T-helper 9 cell (primary cell): ENCODE data around the gene FBXO31.
"Not testable (repeated sequence)": the region's sequence is repeated elsewhere in the genome, so short reads cannot be mapped to it uniquely, and the experiment has no call there.

Source experiments
- DNase-seq: peaks from one replicate; pipeline ENCODE4 v3.0.0-alpha.2; 2020

FBXO31 gene

GRCh38 chr16:87410968-87411367 lies 27.4 kb upstream of the FBXO31 start:
- DNase-seq = no peak

GRCh38 chr16:87410530-87410929 lies 27.0 kb upstream of the FBXO31 start:
- DNase-seq = no peak

DNA sequence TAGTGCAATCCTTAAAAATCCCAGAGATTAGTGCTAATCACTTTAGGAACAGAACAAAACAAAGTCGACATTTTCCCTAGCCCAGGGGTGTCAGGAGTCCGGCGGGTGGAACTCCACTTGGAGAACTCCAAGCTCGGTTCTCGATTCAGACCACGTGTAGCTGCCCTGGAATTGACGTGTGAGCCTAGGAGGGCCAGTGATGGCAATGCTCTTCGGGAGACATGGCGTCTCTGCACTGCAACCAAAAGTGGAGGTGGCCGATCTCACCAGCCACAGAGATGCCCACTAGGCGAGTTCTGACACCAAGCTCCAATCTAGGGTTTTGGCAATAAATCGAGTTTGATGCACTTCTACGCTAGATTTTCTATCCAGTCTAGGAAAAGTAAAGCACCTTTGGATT lies 26.2 kb upstream of the FBXO31 start:
- no peak for DNase-seq

DNA sequence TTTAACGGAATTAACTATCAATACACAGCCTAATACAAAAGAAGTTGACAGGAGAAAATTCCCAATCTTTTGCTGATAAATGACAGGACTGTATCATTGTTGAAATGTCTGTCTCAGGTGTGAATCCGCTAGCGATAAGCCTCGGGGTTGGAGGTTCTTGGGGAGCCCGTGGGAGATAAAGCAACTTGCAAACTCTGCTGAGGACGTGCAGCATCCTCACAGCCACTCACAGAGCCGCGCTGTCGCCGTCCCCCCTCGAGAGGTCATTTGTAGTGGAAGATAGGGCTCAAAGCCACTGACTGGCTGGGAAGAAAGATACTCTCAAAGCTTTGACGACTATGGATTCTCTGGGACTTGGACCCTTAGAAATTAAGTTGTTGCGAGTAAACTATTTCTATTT lies 25.6 kb upstream of the FBXO31 start:
- DNase-seq = no peak

DNA sequence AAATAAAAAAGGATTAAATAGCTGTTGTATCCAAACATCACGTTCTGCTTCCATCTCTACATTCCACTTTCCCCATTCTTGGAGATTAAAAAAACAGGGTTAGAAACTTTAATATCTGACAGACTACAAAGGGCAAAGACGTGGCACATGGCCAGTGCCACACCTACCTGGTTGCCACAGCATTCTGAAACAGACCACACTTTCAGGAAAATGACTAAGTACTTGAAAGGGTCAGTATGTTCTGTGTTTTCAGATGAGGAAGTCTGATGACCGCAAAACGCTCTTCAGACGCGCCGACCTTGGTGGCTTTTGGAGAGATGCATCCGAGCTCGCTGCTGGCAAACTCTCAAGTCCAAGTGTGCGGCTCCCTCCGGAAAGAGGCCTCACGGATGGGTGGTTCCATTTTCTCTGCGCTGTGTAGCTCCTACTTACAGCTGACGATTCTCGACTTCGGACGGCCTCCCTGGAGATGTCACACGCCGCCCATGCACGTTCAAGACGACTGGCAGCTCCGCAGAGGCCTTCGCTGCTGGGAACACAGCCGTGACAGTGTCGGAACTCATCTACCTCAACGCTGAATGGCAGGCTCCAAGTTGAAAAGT lies 24.0 kb upstream of the FBXO31 start:
- DNase-seq = no peak

- no peak for DNase-seq
Measured at GRCh38 chr16:87406495-87407088, 23.0 kb upstream of the FBXO31 start.

DNA sequence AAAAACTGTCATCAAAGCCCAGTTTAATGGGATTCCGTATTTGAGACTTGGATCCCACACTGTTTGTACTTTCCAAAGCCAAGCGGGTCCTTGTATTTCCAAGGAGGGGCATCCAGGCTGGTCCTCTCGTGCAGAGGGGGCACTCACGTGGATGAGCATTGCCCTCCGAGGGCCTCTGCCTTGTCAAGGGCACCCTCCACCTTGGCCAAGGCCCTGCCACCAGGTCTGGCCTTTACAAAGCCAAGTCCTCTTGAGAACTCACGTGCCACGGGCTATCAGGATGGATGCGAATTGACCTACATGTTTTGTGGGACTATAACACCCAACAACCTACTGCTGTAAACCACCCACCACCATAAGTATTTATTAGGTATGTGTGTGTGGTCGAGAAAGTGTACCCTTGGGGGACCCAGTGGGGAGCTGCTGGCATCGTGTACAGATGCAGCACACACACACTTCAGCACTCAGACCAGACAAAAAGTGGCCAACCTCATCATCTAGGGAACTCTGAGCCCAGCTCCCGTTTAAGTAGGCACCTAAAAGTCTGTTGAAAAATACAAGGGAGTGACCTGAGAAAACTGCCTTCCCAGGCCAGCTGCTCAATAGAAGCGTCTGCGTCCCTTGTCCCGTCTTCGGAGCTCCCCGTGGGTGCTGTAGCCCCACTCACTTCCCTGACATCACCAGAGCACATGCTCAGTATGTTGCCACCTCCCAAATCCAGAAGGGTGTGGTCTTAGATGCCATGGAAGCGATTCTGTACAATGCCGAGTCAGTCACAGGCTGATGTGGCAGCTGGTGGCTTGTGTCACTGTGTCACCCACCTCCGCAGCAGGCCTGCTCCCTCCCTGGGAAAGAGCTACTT lies 21.4 kb upstream of the FBXO31 start:
- DNase-seq = no peak

- no peak for DNase-seq
Measured at GRCh38 chr16:87395181-87395842, 11.7 kb upstream of the FBXO31 start.

DNA sequence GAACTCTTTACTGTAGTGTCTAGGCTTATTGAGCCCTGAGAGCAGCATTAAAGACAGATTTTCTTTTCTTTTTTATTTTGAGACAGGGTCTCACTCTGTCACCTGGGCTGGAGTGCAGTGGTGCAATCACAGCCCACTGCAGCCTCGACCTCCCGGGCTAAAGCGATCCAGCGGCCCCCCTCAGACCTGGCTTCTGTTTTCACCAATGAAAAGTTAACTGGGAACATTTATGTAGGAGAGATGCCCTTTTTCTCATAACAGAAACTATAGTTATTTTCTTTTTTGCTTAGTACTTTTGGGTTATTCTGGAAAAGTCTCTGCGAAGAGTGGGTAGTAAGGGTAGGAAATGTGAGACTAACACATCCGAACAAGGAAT lies 10.1 kb upstream of the FBXO31 start:
- no peak for DNase-seq

DNA sequence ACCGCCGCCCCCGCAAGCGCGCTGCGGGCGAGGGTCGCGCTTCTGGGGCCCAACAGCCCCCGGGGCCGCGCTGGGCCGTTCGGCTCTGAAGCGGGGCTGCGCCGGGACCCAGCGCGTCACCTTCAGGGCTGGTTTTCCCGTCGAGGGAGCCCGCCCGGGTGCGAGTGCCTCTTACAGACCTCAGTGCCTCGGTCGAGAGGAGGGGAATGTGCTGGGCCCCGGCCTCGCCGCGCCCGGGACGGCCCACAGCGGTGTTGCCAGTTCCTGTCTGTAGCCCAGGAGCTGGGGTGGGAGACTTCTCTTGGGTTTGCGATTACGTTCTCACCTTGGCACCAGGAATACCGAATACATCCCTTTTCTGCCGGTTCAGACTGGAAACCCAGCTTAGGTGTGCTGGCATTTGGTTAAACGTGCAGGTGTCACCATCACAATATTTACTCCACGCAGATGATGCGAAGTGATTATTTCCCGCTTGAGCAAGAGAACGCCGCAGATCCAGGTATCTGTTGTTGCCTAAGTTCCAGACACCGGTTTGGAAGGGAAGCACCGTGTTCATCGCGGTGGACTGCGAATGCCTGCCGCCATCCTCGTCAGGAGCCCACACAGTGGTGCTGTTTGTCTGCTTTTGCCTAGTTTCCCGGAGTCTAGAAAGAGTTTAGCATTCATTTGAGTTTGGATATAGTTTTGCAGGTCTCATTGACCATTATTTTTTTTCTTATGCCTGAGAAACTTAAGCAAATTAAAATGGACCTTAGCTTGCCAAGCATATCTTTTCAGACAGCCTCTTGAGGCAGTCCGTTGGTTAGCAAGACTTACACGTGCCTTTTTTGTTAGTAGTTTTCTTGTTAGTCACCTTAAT lies 9.5 kb upstream of the FBXO31 start:
- DNase-seq = peak; percentile 25

DNA sequence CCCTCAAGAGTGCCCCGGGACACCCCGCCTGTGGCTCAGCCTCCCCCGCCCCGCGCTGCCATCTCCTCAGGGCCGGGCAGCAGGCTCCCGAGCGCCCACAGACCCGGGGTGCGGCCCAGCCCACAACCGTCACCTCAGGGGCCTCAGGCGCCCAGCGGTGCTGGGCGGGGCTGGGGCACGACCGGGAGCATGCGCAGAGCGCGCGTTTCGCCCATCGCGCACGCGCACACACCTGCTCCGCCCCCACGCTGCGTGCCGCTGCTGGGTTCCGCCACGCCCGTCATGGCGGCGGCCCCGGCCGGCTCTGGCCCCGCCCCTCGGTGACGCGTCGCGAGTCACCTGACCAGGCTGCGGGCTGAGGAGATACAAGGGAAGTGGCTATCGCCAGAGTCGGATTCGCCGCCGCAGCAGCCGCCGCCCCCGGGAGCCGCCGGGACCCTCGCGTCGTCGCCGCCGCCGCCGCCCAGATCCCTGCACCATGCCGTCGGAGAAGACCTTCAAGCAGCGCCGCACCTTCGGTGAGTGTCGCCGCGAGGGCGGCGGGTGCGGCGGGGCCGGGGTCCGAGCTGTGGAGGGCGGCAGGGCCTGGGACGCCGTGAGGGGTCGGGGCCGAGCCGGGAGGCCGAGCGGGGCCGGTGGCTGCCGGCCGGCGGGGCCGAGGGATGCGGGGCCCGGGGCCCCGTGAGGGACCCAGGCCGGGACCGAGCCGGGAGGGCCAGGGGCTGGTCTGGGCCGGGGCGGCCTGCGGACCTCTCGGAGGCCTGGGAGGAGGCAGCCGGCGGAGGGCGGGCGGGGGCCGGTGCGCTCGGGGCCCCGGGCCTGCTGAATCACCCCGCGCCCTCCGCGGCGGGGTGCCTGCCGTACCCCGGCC lies 8.6 kb upstream of the FBXO31 start, which contains the start of gene MAP1LC3B:
Gene MAP1LC3B, plus strand, starts transcription at position 387 of the 871 bp plus-strand sequence. Its CDS starts 92 bp downstream, at position 479.
- DNase-seq = peak; percentile 96

GRCh38 chr16:87391324-87391949 lies 7.9 kb upstream of the FBXO31 start:
- DNase-seq = no peak

DNA sequence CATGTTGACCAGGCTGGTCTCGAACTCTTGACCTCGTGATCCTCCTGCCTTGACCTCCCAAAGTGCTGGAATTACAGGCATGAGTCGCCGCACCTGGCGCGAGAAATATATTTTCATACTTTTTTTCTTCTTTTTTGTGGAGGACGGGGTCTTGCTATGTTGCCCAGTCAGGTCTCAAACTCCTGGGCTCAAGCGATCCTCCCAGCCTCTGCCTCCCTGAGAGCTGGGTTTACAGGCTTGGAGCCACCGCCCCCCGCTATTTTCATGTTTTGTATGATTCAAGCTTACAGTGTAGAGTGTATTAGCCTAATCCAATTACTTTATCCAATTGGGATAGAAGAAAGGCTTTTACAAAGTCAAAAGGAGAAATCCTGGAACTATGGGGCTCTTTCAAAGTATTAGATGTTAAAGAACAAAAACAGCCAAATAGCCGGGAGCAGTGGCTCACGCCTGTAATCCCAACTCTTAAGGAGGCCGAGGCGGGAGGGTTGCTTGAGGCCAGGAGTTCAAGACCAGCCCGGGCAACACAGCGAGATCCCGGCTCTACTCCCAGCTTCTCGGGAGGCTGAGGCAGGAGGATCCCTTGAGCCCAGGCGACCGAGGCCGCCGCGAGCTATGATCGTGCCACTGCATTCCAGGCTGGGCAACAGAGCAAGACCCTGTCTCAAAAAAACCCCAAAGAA lies 7.2 kb upstream of the FBXO31 start:
- DNase-seq = no peak

DNA sequence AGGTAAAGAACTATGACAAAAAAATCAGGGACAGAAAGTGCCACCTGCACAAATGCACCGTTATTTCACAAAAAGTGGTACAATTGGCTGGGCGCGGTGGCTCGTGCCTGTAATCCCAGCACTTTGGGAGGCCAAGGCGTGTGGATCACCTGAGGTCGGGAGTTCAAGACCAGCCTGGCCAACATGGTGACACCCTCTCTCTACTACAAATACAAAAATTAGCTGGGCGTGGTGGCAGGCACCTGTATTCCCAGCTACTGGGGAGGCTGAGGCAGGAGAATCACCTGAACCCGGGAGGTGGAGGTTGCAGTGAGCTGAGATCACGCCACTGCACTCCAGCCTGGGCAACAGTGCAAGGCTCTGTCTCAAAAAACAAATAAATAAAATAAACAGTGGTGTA lies 6.3 kb upstream of the FBXO31 start:
- DNase-seq = not testable (repeated sequence)

DNA sequence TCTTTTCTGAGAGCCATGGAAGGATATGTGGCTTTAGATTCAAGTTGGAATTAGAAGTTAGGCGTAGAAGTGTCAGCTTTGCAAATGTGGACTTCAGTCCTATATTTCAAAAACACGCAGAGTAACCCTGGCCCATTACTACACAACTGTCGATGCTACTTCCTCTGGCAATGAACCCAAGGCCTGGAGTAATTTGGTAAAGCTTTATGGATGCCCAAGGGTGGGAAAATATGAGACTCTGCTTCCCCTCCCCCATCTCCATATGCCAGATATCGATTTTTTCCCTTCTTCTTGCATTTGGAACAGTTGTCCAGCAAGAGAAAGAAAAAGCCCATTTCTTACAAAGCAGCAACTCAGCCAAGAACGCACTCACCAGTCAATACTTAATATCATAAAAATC lies 5.7 kb upstream of the FBXO31 start:
- no peak for DNase-seq

- no peak for DNase-seq
Measured at GRCh38 chr16:87388818-87389134, 5.2 kb upstream of the FBXO31 start.

DNA sequence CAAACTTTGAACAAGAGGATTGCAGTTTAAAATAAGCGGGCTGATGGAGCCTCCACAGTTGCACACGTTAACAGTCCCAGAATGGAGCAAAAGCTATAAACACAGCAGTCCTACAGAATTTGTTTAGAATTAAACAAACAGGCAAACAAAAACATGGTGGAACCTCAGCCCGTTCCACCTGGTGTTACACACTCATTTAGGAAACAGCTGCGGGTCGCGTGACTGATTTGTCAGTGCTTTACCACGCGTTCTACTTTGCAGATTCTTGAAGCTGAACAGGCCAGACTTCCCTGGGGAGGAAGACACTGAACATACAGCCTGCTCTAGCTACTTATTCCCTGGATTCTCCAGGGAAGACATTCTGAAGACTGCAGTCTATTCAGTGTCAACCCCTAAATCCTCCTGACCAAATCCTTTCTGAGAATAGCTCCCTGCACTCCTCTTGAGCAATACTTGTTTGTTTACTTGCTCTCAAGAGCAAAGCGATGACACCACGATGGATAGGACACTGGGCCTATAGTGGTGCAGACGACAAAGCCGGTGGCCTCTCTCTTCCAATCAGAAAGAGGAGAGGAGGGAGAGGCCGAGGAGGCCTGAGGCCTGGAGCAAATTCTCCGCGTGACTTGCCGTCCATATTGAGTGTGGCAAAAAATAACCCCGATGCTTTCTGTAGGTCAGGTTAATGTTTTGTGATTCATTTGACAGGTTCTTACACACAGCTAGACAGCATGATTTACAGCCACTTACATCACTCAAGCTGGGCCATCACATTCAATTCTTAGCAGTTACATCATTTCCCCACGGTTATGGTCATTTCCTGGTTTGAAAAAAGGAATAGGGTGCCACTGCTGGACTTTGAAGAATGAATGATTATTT lies 4.6 kb upstream of the FBXO31 start:
- peak; percentile 73 for DNase-seq

- DNase-seq = not testable (repeated sequence)
Measured at GRCh38 chr16:87384875-87385167, 1.2 kb upstream of the FBXO31 start.

GRCh38 chr16:87384162-87384874 lies 742 bp upstream of the FBXO31 start:
- DNase-seq = no peak
